IPS-18c (cell line): ENCODE results near the gene FBXL3.
"Not testable (repeated sequence)": the region's sequence is repeated elsewhere in the genome, so short reads cannot be mapped to it uniquely, and the experiment has no call there.

ENCODE experiments used
- H3K4me3 ChIP-seq: 2 replicates; pipeline ENCODE4 v1.7.0; 2013; ENCODE audit warnings: low read depth, mild to moderate bottlenecking, low read length, moderate library complexity; ENCODE audit not compliant: insufficient read depth
- H3K9me3 ChIP-seq: one replicate; pipeline ENCODE4 v1.6.1; 2013; ENCODE audit warnings: mild to moderate bottlenecking, low read length, moderate library complexity; ENCODE audit not compliant: control insufficient read depth, insufficient read depth

The FBXL3 gene

GRCh38 chr13:77033717-77034302, 6.9 kb upstream of the FBXL3 start:
- no peaks in the 10 kb centered on the region for H3K9me3 ChIP-seq
- no peak overlapping the region for H3K4me3 ChIP-seq

GRCh38 chr13:77031656-77032243, 4.8 kb upstream of the FBXL3 start:
- Histone ChIP-seq H3K4me3 (no peak overlapping the region), H3K9me3 (no peaks in the 10 kb centered on the region)

GRCh38 chr13:77029436-77029835, 2.5 kb upstream of the FBXL3 start:
- Histone ChIP-seq H3K9me3 (no peaks in the 10 kb centered on the region), H3K4me3 (no peak overlapping the region)

- no peak overlapping the region for H3K4me3 ChIP-seq
- H3K9me3 ChIP-seq: no peaks in the 10 kb centered on the region
Observed at GRCh38 chr13:77028202-77028601, 1.2 kb upstream of the FBXL3 start.

GRCh38 chr13:77026255-77026860, 601 bp downstream of the FBXL3 start:
- peak overlapping the region; percentile 81 for H3K4me3 ChIP-seq
- no peaks in the 10 kb centered on the region for H3K9me3 ChIP-seq

GRCh38 chr13:77022341-77022740, 4.6 kb downstream of the FBXL3 start:
- H3K4me3 ChIP-seq: no peak overlapping the region
- no peaks in the 10 kb centered on the region for H3K9me3 ChIP-seq

- no peaks in the 10 kb centered on the region for H3K9me3 ChIP-seq
- H3K4me3 ChIP-seq: no peak overlapping the region
Observed at GRCh38 chr13:77019756-77020155, 7.2 kb downstream of the FBXL3 start.

GRCh38 chr13:77016888-77017623, 9.9 kb downstream of the FBXL3 start:
- Histone ChIP-seq H3K9me3 (no peaks in the 10 kb centered on the region), H3K4me3 (no peak overlapping the region)

GRCh38 chr13:77016251-77016812, 10.6 kb downstream of the FBXL3 start:
- Histone ChIP-seq H3K4me3 (no peak overlapping the region), H3K9me3 (no peaks in the 10 kb centered on the region)

GRCh38 chr13:77014906-77015685, 11.9 kb downstream of the FBXL3 start:
- no peaks in the 10 kb centered on the region for H3K9me3 ChIP-seq
- H3K4me3 ChIP-seq: no peak overlapping the region

- Histone ChIP-seq H3K9me3 (no peaks in the 10 kb centered on the region), H3K4me3 (no peak overlapping the region)
Observed at GRCh38 chr13:77013853-77014542, 13.0 kb downstream of the FBXL3 start.

GRCh38 chr13:77009719-77010118, 17.2 kb downstream of the FBXL3 start:
- H3K4me3 ChIP-seq, H3K9me3 ChIP-seq: not testable (repeated sequence)

GRCh38 chr13:77009011-77009410, 17.9 kb downstream of the FBXL3 start:
- no peaks in the 10 kb centered on the region for H3K9me3 ChIP-seq
- no peak overlapping the region for H3K4me3 ChIP-seq

GRCh38 chr13:77008337-77008736, 18.6 kb downstream of the FBXL3 start:
- H3K4me3 ChIP-seq, H3K9me3 ChIP-seq: not testable (repeated sequence)

- H3K9me3 ChIP-seq: no peaks in the 10 kb centered on the region
- H3K4me3 ChIP-seq: no peak overlapping the region
Observed at GRCh38 chr13:77002590-77003190, 24.3 kb downstream of the FBXL3 start.

- no peaks in the 10 kb centered on the region for H3K9me3 ChIP-seq
- H3K4me3 ChIP-seq: no peak overlapping the region
Observed at GRCh38 chr13:77001963-77002587, 24.9 kb downstream of the FBXL3 start.
